GM19043 (cell line): ENCODE results near the gene GTF3C4.
A peak's percentile ranks its signal among the peaks of the same experiment; 100 is the strongest.

Experiments used
- ATAC-seq: cut with Tn5 transposase; IDR thresholded peaks from one replicate; pipeline ENCODE4 v1.9.1; 2021; ENCODE audit warnings: low read depth; ENCODE audit not compliant: unreplicated experiment

Gene GTF3C4

GRCh38 chr9:132647806-132648205, 22.5 kb upstream of the GTF3C4 start:
- ATAC-seq: no peak

GRCh38 chr9:132648283-132648682, 22.0 kb upstream of the GTF3C4 start:
- ATAC-seq: no peak

GRCh38 chr9:132648685-132649084, 21.6 kb upstream of the GTF3C4 start:
- ATAC-seq: no peak

- ATAC-seq: no peak
These were observed 19.0 kb upstream of the GTF3C4 start for GRCh38 chr9:132651259-132651658.

GRCh38 chr9:132656299-132656698, 14.0 kb upstream of the GTF3C4 start:
- ATAC-seq: no peak

GRCh38 chr9:132662152-132662945, 7.9 kb upstream of the GTF3C4 start:
- no peak for ATAC-seq

- no peak for ATAC-seq
These were observed 7.1 kb upstream of the GTF3C4 start for GRCh38 chr9:132663117-132663516.

- no peak for ATAC-seq
These were observed 6.4 kb upstream of the GTF3C4 start for GRCh38 chr9:132663851-132664250.

GRCh38 chr9:132669319-132669697, 956 bp upstream of the GTF3C4 start:
- ATAC-seq: no peak

GRCh38 chr9:132669698-132670456, 387 bp upstream of the GTF3C4 start, which contains the start of gene DDX31:
Gene DDX31, minus strand, starts transcription at chr9:132669983. Its CDS starts 49 bp downstream, at chr9:132669934.
- peak; percentile 68 for ATAC-seq

GRCh38 chr9:132671620-132672412, 1.6 kb downstream of the GTF3C4 start:
- ATAC-seq: no peak

GRCh38 chr9:132672413-132672690, 2.1 kb downstream of the GTF3C4 start:
- no peak for ATAC-seq

GRCh38 chr9:132673355-132673754, 3.1 kb downstream of the GTF3C4 start:
- no peak for ATAC-seq

GRCh38 chr9:132674485-132674884, 4.2 kb downstream of the GTF3C4 start:
- no peak for ATAC-seq

- ATAC-seq: no peak
These were observed 7.7 kb downstream of the GTF3C4 start for GRCh38 chr9:132677976-132678375.

GRCh38 chr9:132679946-132680625, 9.8 kb downstream of the GTF3C4 start:
- no peak for ATAC-seq

GRCh38 chr9:132681561-132681960, 11.3 kb downstream of the GTF3C4 start:
- no peak for ATAC-seq

GRCh38 chr9:132683873-132684272, 13.6 kb downstream of the GTF3C4 start:
- ATAC-seq: no peak

- no peak for ATAC-seq
These were observed 20.4 kb downstream of the GTF3C4 start for GRCh38 chr9:132690696-132691095.

- ATAC-seq: no peak
These were observed 23.9 kb downstream of the GTF3C4 start for GRCh38 chr9:132694144-132694543.

GRCh38 chr9:132697230-132697629, 27.0 kb downstream of the GTF3C4 start:
- ATAC-seq: no peak
